Caco-2 (cell line): ENCODE results near the gene TRPC4AP. TPM values are rescaled to one million over a fixed set of nuclear protein-coding genes. Genes with fewer than 3 reads are reported as not detected.

Experiments
- BruUV-seq: library from RNA; stranded (reverse); fragments of 400-500 nt; replicated peaks from 2 replicates; lab custom pipeline; 2021; lab: Mats Ljungman, UMichigan
- CTCF ChIA-PET: fragments of 300-600 bp; sonication (Branson Sonifier 250); formaldehyde crosslinking; loops from one replicate; lab custom pipeline; 2022; ENCODE audit warnings: antibody characterized with exemption; lab: Charles Lee
- POLR2A ChIA-PET: fragments of 300-600 bp; sonication (Branson Sonifier 250); formaldehyde crosslinking; loops from one replicate; lab custom pipeline; 2022; ENCODE audit warnings: antibody characterized with exemption; lab: Charles Lee
- DNase-seq, 2 experiments: peaks; one replicate each; pipeline versions ENCODE4 v3.0.0 to v3.0.0-alpha.2; 2020 to 2022
- H3K27me3 ChIP-seq: replicated peaks from 2 replicates; pipeline ENCODE4 v1.6.0; 2011; ENCODE audit warnings: low read length; ENCODE audit not compliant: control insufficient read depth, insufficient read depth
- H3K36me3 ChIP-seq: 2 replicates; pipeline ENCODE4 v1.5.1; 2011; ENCODE audit warnings: low read length; ENCODE audit not compliant: control insufficient read depth, insufficient read depth
- H3K4me1 ChIP-seq: fragments of 250-450 bp; sonication (Bioruptor Pico); 2 replicates; pipeline ENCODE4 v1.5.1; 2020; ENCODE audit warnings: mild to moderate bottlenecking
- H3K4me3 ChIP-seq: 2 replicates; pipeline ENCODE4 v1.5.1; 2011; ENCODE audit warnings: low read depth, mild to moderate bottlenecking, control low read depth, low read length
- H3K9me3 ChIP-seq: fragments of 250-450 bp; sonication (Bioruptor Pico); 2 replicates; pipeline ENCODE4 v1.5.1; 2020; ENCODE audit warnings: mild to moderate bottlenecking, moderate library complexity
- H3K27ac Mint-ChIP-seq: one replicate; pipeline ENCODE4 v1.8.0; 2022; ENCODE audit warnings: mixed read lengths; ENCODE audit not compliant: unreplicated experiment
- H3K27me3 Mint-ChIP-seq: one replicate; pipeline ENCODE4 v1.8.0; 2022; ENCODE audit warnings: mixed read lengths; ENCODE audit not compliant: insufficient read depth, unreplicated experiment
- H3K36me3 Mint-ChIP-seq: one replicate; pipeline ENCODE4 v1.8.0; 2022; ENCODE audit warnings: mild to moderate bottlenecking, mixed read lengths; ENCODE audit not compliant: insufficient read depth, unreplicated experiment
- H3K4me1 Mint-ChIP-seq: one replicate; pipeline ENCODE4 v1.8.0; 2022; ENCODE audit warnings: low read depth, mixed read lengths; ENCODE audit not compliant: unreplicated experiment
- H3K4me3 Mint-ChIP-seq: one replicate; pipeline ENCODE4 v1.8.0; 2022; ENCODE audit warnings: mild to moderate bottlenecking, moderate library complexity, mixed read lengths; ENCODE audit not compliant: unreplicated experiment
- H3K9me3 Mint-ChIP-seq: one replicate; pipeline ENCODE4 v1.8.0; 2022; ENCODE audit warnings: mixed read lengths; ENCODE audit not compliant: unreplicated experiment
- intact Hi-C: fragments of 100-400 bp; cut with micrococcal nuclease; formaldehyde crosslinking; loops from one replicate; pipeline ENCODE4 v1.10.0; 2022; ENCODE audit not compliant: unreplicated experiment
- total RNA-seq: library from RNA; stranded (reverse); gene quantifications from 2 replicates; pipeline ENCODE4 v1.2.3, GENCODE V29; 2022
- TF ChIP-seq, protein P1 (sequence below), 2 experiments: fragments of 200-600 bp in 1 of 2; IDR thresholded peaks; 1 replicate in 1 of 2; 2 replicates in 1 of 2; pipeline versions ENCODE4 v1.5.1 to v1.8.0; 2011 to 2022; ENCODE audit warnings: antibody characterized with exemption in 1 of 2, control low read depth in 1 of 2, inconsistent platforms in 1 of 2, low read depth in 1 of 2, low read length in 1 of 2, mild to moderate bottlenecking in 1 of 2, moderate library complexity in 1 of 2; ENCODE audit not compliant: insufficient read depth in 1 of 2, severe bottlenecking in 1 of 2, unreplicated experiment in 1 of 2

Gene TRPC4AP
- total RNA-seq, 1 experiment from 2014 or later: 144 TPM

DNA sequence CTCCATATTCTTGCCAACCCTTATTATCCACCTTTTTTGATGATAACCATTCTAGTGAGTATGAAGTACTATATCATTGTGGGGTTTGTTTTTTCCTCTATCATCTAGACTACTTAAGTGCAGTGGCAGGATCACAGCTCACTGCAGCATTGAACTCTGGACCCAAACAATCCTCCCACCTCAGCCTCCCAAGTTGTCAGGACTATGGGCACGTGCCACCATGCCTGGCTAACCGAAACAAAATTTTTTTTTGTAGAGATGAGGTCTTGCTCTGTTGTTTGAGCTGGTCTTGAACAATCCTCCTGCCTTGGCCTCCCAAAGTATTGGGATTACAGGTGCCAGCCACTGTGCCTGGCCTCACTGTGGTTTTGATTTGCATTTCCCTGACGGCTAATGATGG, 67.5 kb downstream of the TRPC4AP start:
- intact Hi-C loops: no loop called here
- TF ChIP-seq, protein P1, sequence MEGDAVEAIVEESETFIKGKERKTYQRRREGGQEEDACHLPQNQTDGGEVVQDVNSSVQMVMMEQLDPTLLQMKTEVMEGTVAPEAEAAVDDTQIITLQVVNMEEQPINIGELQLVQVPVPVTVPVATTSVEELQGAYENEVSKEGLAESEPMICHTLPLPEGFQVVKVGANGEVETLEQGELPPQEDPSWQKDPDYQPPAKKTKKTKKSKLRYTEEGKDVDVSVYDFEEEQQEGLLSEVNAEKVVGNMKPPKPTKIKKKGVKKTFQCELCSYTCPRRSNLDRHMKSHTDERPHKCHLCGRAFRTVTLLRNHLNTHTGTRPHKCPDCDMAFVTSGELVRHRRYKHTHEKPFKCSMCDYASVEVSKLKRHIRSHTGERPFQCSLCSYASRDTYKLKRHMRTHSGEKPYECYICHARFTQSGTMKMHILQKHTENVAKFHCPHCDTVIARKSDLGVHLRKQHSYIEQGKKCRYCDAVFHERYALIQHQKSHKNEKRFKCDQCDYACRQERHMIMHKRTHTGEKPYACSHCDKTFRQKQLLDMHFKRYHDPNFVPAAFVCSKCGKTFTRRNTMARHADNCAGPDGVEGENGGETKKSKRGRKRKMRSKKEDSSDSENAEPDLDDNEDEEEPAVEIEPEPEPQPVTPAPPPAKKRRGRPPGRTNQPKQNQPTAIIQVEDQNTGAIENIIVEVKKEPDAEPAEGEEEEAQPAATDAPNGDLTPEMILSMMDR (IDR thresholded peaks at IDR 0.05; ENCODE audit: insufficient read depth in 1 of 2, low read depth in 1 of 2, low read length in 1 of 2, severe bottlenecking in 1 of 2, unreplicated experiment in 1 of 2): no peak
- Mint-ChIP-seq H3K27ac (no peak overlapping the region), H3K4me3 (no peak overlapping the region), H3K36me3 (peaks cover 80% of the 10 kb centered on the region), H3K4me1 (no peaks in the 10 kb centered on the region), H3K27me3 (no peaks in the 10 kb centered on the region), H3K9me3 (no peaks in the 10 kb centered on the region)
- peaks cover 9% of the 10 kb centered on the region for H3K36me3 ChIP-seq
- no peak overlapping the region for H3K4me3 ChIP-seq
- ChIA-PET POLR2A (no interaction called here), CTCF (no interaction called here)
- no peaks in the 10 kb centered on the region for H3K4me1 ChIP-seq
- BruUV-seq: no TSS peak
- H3K27me3 ChIP-seq: no peaks in the 10 kb centered on the region
- peak in 1 of 2 experiments; percentile 25 for DNase-seq
- H3K9me3 ChIP-seq: no peaks in the 10 kb centered on the region

DNA sequence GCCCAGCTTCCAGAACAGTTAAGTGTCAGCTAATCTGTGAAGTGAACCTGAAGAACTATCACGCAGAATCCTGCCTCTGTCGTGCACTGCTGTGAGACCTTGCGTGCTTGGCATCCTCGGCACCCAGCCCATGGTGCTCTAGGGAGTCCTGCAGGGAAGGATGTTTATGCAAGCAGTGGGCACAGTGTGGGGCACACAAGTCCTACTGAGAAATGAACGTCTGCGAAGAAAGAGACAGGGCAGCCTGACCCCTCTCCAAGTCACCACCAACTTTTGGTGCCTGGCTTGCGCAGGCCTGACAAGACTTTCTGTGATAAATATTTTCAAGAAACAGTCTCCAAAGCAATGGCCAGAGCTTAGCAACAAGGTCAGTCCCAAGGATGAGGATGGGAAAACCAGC, 69.0 kb downstream of the TRPC4AP start:
- no peak overlapping the region for H3K27ac Mint-ChIP-seq

DNA sequence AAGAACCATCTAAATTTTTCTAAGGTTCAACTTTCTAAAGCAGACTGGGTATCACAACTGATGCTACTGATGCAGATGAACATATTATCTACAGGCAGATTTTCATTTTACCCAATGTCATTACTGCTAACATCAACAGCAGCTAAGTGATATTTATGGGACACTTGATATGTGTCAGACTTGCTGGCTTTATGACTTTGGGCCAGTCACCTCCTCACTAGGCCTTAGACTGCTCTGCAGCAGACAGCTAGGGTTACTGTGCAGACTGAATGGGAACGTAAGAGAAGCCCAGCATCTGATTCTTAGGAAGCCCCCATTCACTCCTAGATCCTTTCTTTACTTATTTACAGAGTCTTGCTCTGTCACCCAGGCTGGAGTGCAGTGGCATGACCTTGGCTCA, 70.8 kb downstream of the TRPC4AP start:
- H3K4me1 ChIP-seq: no peaks in the 10 kb centered on the region
- H3K9me3 Mint-ChIP-seq: no peaks in the 10 kb centered on the region
- H3K9me3 ChIP-seq: no peaks in the 10 kb centered on the region
- ChIA-PET POLR2A (no interaction called here), CTCF (no interaction called here)
- no peak for DNase-seq
- TF ChIP-seq, protein P1 (IDR thresholded peaks at IDR 0.05; ENCODE audit: insufficient read depth in 1 of 2, low read depth in 1 of 2, low read length in 1 of 2, severe bottlenecking in 1 of 2, unreplicated experiment in 1 of 2): no peak
- no peaks in the 10 kb centered on the region for H3K4me1 Mint-ChIP-seq
- no peak overlapping the region for H3K27ac Mint-ChIP-seq
- no TSS peak for BruUV-seq
- no peak overlapping the region for H3K4me3 ChIP-seq
- H3K4me3 Mint-ChIP-seq: no peak overlapping the region
- H3K27me3 Mint-ChIP-seq: no peaks in the 10 kb centered on the region
- intact Hi-C loops: no loop called here
- H3K36me3 ChIP-seq: peaks cover 8% of the 10 kb centered on the region
- no peaks in the 10 kb centered on the region for H3K27me3 ChIP-seq
- H3K36me3 Mint-ChIP-seq: peaks cover 62% of the 10 kb centered on the region

More for the DNA sequence above, 69.0 kb downstream of the TRPC4AP start:
- H3K4me3 ChIP-seq: no peak overlapping the region
- no peaks in the 10 kb centered on the region for H3K27me3 Mint-ChIP-seq
- CTCF ChIA-PET: interaction anchor here (0.6 kb wide), 1 partner anchor 190 kb away, joined by 3 read pairs; no protein-coding TSS in a partner anchor
- TF ChIP-seq, protein P1 (IDR thresholded peaks at IDR 0.05; ENCODE audit: insufficient read depth in 1 of 2, low read depth in 1 of 2, low read length in 1 of 2, severe bottlenecking in 1 of 2, unreplicated experiment in 1 of 2): no peak
- POLR2A ChIA-PET: no interaction called here
- no peaks in the 10 kb centered on the region for H3K9me3 ChIP-seq
- no peaks in the 10 kb centered on the region for H3K4me1 Mint-ChIP-seq
- DNase-seq: peak in 1 of 2 experiments; percentile 32
- no TSS peak for BruUV-seq
- peaks cover 71% of the 10 kb centered on the region for H3K36me3 Mint-ChIP-seq
- H3K27me3 ChIP-seq: no peaks in the 10 kb centered on the region
- H3K4me1 ChIP-seq: no peaks in the 10 kb centered on the region
- H3K4me3 Mint-ChIP-seq: no peak overlapping the region
- H3K36me3 ChIP-seq: peaks cover 9% of the 10 kb centered on the region
- intact Hi-C loops: no loop called here
- H3K9me3 Mint-ChIP-seq: no peaks in the 10 kb centered on the region
